Measurements from ENCODE around the gene PSTPIP1. TPM values are rescaled to one million over a fixed set of nuclear protein-coding genes. Genes with fewer than 3 reads are reported as not detected.

PSTPIP1 gene
- total RNA-seq, 1 experiment from 2014 or later, result not detected

- H3K9ac ChIP-seq (ENCODE audit: low read length), result peak overlapping the region; percentile 57
- H3K4me3 ChIP-seq (ENCODE audit: low read length), result peak overlapping the region; percentile 48
- H2AFZ ChIP-seq (ENCODE audit: low read length), result no peak overlapping the region
- peak; percentile 87 for DNase-seq
- H3K4me1 ChIP-seq (ENCODE audit: insufficient read depth, low read length), result peaks cover 79% of the 10 kb centered on the region
- peak overlapping the region; percentile 85 for H3K4me2 ChIP-seq (ENCODE audit: low read length)
- ATAC-seq, result peak; percentile 64
- peak overlapping the region; percentile 91 for H3K27ac ChIP-seq (ENCODE audit: low read length)
- H3K9me3 ChIP-seq (ENCODE audit: low read length), result no peaks in the 10 kb centered on the region
- H3K27me3 ChIP-seq (ENCODE audit: low read length), result no peaks in the 10 kb centered on the region
- no peaks in the 10 kb centered on the region for H3K36me3 ChIP-seq (ENCODE audit: low read depth, low read length)
- BruUV-seq (replicated peaks), result TSS peak; percentile 5
- peaks cover 7% of the 10 kb centered on the region for H4K20me1 ChIP-seq (ENCODE audit: low read length)
- peaks cover 86% of the 10 kb centered on the region for H3K79me2 ChIP-seq (ENCODE audit: low read length)
- TF ChIP-seq EZH2 (IDR thresholded peaks at IDR 0.05; ENCODE audit: low read length, unreplicated experiment) (no peak), CTCF (conservative IDR thresholded peaks at IDR 0.05; ENCODE audit: low read depth, low read length) (no peak; the same call in 1 of the 2 replicates), EZH2phosphoT487 (IDR thresholded peaks at IDR 0.05; ENCODE audit: borderline replicate concordance, low read length) (no peak)
- peaks cover 10% of the 10 kb centered on the region for H3F3A ChIP-seq (ENCODE audit: low read length, unreplicated experiment)
- intact Hi-C loops (cut with micrococcal nuclease), result loop anchor here (10.0 kb wide), 1 partner anchor 350 kb away; no protein-coding TSS in a partner anchor
- ChIA-PET CTCF (no interaction called here), POLR2A (ENCODE audit: unreplicated experiment) (no interaction called here)
- no peaks in the 10 kb centered on the region for H3K9me2 ChIP-seq (replicated peaks; ENCODE audit: low read length)
Measured at GRCh38 chr15:77064539-77065308, 69.8 kb downstream of the PSTPIP1 start.

GRCh38 chr15:77066971-77067690 is 72.2 kb downstream of the PSTPIP1 start:
- peak overlapping the region; percentile 98 for H3K27ac ChIP-seq (ENCODE audit: low read length)
- POLR2A ChIA-PET (ENCODE audit: unreplicated experiment), result no interaction called here

More at GRCh38 chr15:77066971-77067690, 72.2 kb downstream of the PSTPIP1 start:
- BruUV-seq (replicated peaks), result no TSS peak
- Histone ChIP-seq H3K79me2 (ENCODE audit: low read length) (peaks cover 70% of the 10 kb centered on the region), H3K27me3 (ENCODE audit: low read length) (no peaks in the 10 kb centered on the region), H3K4me1 (ENCODE audit: insufficient read depth, low read length) (peaks cover 72% of the 10 kb centered on the region), H3K9me3 (ENCODE audit: low read length) (no peaks in the 10 kb centered on the region), H3K9me2 (replicated peaks; ENCODE audit: low read length) (no peaks in the 10 kb centered on the region), H3F3A (ENCODE audit: low read length, unreplicated experiment) (peaks cover 10% of the 10 kb centered on the region), H3K4me3 (ENCODE audit: low read length) (peak overlapping the region; percentile 19; the same call in 1 of the 2 replicates), H3K4me2 (ENCODE audit: low read length) (peak overlapping the region; percentile 61), H3K36me3 (ENCODE audit: low read depth, low read length) (no peaks in the 10 kb centered on the region), H4K20me1 (ENCODE audit: low read length) (peaks cover 13% of the 10 kb centered on the region), H3K9ac (ENCODE audit: low read length) (peak overlapping the region; percentile 34; the same call in 1 of the 2 replicates), H2AFZ (ENCODE audit: low read length) (no peak overlapping the region)
- peak; percentile 91 for DNase-seq
- CTCF ChIA-PET, result interaction anchor here (0.5 kb wide), 1 partner anchor 449 kb away, joined by 3 read pairs; no protein-coding TSS in a partner anchor
- TF ChIP-seq CTCF (conservative IDR thresholded peaks at IDR 0.05; ENCODE audit: low read depth, low read length) (no peak), EZH2 (IDR thresholded peaks at IDR 0.05; ENCODE audit: low read length, unreplicated experiment) (no peak), EZH2phosphoT487 (IDR thresholded peaks at IDR 0.05; ENCODE audit: borderline replicate concordance, low read length) (no peak)
- peak; percentile 54 for ATAC-seq
- intact Hi-C loops (cut with micrococcal nuclease), result loop anchor here (10.0 kb wide), 1 partner anchor 348 kb away; no protein-coding TSS in a partner anchor
